B cell (primary cell): Measurements from ENCODE around the gene GCAT. TPM values are rescaled to one million over a fixed set of nuclear protein-coding genes. Genes with fewer than 3 reads are reported as not detected.

Experiments
- ATAC-seq: fragments of 200-7000 bp; cut with Tn5 transposase; one replicate; pipeline ENCODE4 v1.10.0; 2021; ENCODE audit warnings: low read depth, mild to moderate bottlenecking, moderate number of reproducible peaks, moderate library complexity
- CTCF ChIA-PET: fragments of 350-600 bp; sonication (Branson Sonifier 250); formaldehyde crosslinking; loops from one replicate; lab custom pipeline; 2021; ENCODE audit warnings: antibody characterized with exemption, inconsistent platforms; lab: Charles Lee
- POLR2A ChIA-PET: fragments of 350-600 bp; sonication (Branson Sonifier 250); formaldehyde crosslinking; loops from one replicate; lab custom pipeline; 2021; ENCODE audit warnings: antibody characterized with exemption; lab: Charles Lee
- DNase-seq: peaks from one replicate; pipeline ENCODE4 v3.0.0; 2013
- H2AFZ ChIP-seq: 2 replicates; pipeline ENCODE4 v1.6.1; 2012; ENCODE audit warnings: mild to moderate bottlenecking, low read depth, low read length; ENCODE audit not compliant: insufficient read depth, poor library complexity, severe bottlenecking
- H3K27ac ChIP-seq, 2 donors: 1 replicate in 1 of 2; 2 replicates in 1 of 2; pipeline ENCODE4 v1.5.1; 2012 to 2013; ENCODE audit warnings: low read length in 2 of 2, mild to moderate bottlenecking in 2 of 2, moderate library complexity in 1 of 2
- H3K27me3 ChIP-seq, 4 experiments: fragments of 200-600 bp in 1 of 4; sonication (generic) in 1 of 4; replicated peaks in 1 of 4; 1 replicate in 2 of 4; 2 replicates in 2 of 4; pipeline versions ENCODE4 v1.6.1 to v1.7.0; 2013 to 2016; ENCODE audit warnings: low read length in 3 of 4, mild to moderate bottlenecking in 2 of 4, mixed read lengths in 1 of 4, moderate library complexity in 1 of 4; ENCODE audit not compliant: insufficient read depth in 4 of 4, control insufficient read depth in 3 of 4; ENCODE audit errors: control extremely low read depth in 1 of 4
- H3K36me3 ChIP-seq, 2 experiments: replicated peaks in 1 of 2; 1 replicate in 1 of 2; 2 replicates in 1 of 2; pipeline versions ENCODE4 v1.6.1 to v1.7.1; 2013; ENCODE audit warnings: low read length in 1 of 2; ENCODE audit not compliant: insufficient read depth in 2 of 2, control insufficient read depth in 1 of 2; ENCODE audit errors: control extremely low read depth in 1 of 2, extremely low read depth in 1 of 2
- H3K4me1 ChIP-seq, 2 donors: fragments of 200-600 bp in 1 of 2; sonication (generic) in 1 of 2; 1 replicate in 1 of 2; 2 replicates in 1 of 2; pipeline versions ENCODE4 v1.5.1 to v1.6.1; 2013 to 2017; ENCODE audit warnings: low read length in 2 of 2; ENCODE audit not compliant: control insufficient read depth in 2 of 2, insufficient read depth in 2 of 2
- H3K4me2 ChIP-seq: replicated peaks from 2 replicates; pipeline ENCODE3; 2012; ENCODE audit warnings: mild to moderate bottlenecking, low read depth, low read length; ENCODE audit not compliant: poor library complexity, severe bottlenecking
- H3K4me3 ChIP-seq, 5 experiments: fragments of 200-600 bp in 1 of 5; sonication (generic) in 1 of 5; 1 replicate in 3 of 5; 2 replicates in 2 of 5; pipeline versions ENCODE4 v1.5.1 to v1.7.0; 2011 to 2016; ENCODE audit warnings: low read length in 4 of 5, mild to moderate bottlenecking in 4 of 5, low read depth in 2 of 5, control low read depth in 1 of 5, moderate library complexity in 1 of 5; ENCODE audit not compliant: insufficient read depth in 1 of 5; ENCODE audit errors: control extremely low read depth in 1 of 5, extremely low read depth in 1 of 5
- H3K79me2 ChIP-seq: fragments of 200-600 bp; sonication (generic); one replicate; pipeline ENCODE4 v1.6.0; 2016; ENCODE audit warnings: low read length; ENCODE audit not compliant: control insufficient read depth, insufficient read depth
- H3K9ac ChIP-seq: fragments of 200-600 bp; sonication (generic); 2 replicates; pipeline ENCODE4 v1.6.1; 2017; ENCODE audit warnings: mild to moderate bottlenecking, low read length, moderate library complexity
- H3K9me3 ChIP-seq, 3 donors: one replicate each; pipeline versions ENCODE4 v1.6.1 to v1.7.1; 2013; ENCODE audit warnings: low read length in 2 of 3; ENCODE audit not compliant: control insufficient read depth in 2 of 3, insufficient read depth in 1 of 3; ENCODE audit errors: control extremely low read depth in 1 of 3
- H4K20me1 ChIP-seq: 2 replicates; pipeline ENCODE4 v1.6.0; 2012; ENCODE audit warnings: mild to moderate bottlenecking, low read length; ENCODE audit not compliant: insufficient read depth, control insufficient read depth, poor library complexity, severe bottlenecking
- H3K27ac Mint-ChIP-seq: one replicate; pipeline ENCODE4 v1.8.0; 2021; ENCODE audit warnings: mixed read lengths
- H3K27me3 Mint-ChIP-seq: one replicate; pipeline ENCODE4 v1.8.0; 2021; ENCODE audit warnings: mixed read lengths
- H3K4me1 Mint-ChIP-seq: one replicate; pipeline ENCODE4 v1.8.0; 2021; ENCODE audit warnings: mixed read lengths
- H3K4me3 Mint-ChIP-seq: one replicate; pipeline ENCODE4 v1.8.0; 2021; ENCODE audit warnings: mixed read lengths
- H3K9me3 Mint-ChIP-seq: one replicate; pipeline ENCODE4 v1.8.0; 2022; ENCODE audit warnings: mixed read lengths; ENCODE audit not compliant: insufficient read depth
- CTCF ChIP-seq: fragments of 200-600 bp; IDR thresholded peaks from one replicate; pipeline ENCODE4 v1.8.0; 2022; ENCODE audit warnings: antibody characterized with exemption, mild to moderate bottlenecking
- EZH2 ChIP-seq: IDR thresholded peaks from 2 replicates; pipeline ENCODE4 v1.6.1; 2012; ENCODE audit warnings: borderline replicate concordance, low read depth, mild to moderate bottlenecking, moderate library complexity, low read length; ENCODE audit not compliant: insufficient read depth, poor library complexity, severe bottlenecking
- WGBS: methylation state at CpG from one replicate; pipeline ENCODE4 v1.1.5; 2013; ENCODE audit warnings: missing lambda C conversion rate; ENCODE audit not compliant: insufficient coverage; 5-methylcytosine and 5-hydroxymethylcytosine counted together
- intact Hi-C: fragments of 100-400 bp; cut with micrococcal nuclease; formaldehyde crosslinking; loops from one replicate; pipeline ENCODE4 v1.10.0; 2022
- polyA plus RNA-seq: library from polyadenylated mRNA; depleted of rRNA; stranded (reverse); fragments of >200 nt; gene quantifications from 2 replicates; pipeline ENCODE4 v1.2.3, GENCODE V29; 2012
- total RNA-seq, 2 donors: library from RNA; stranded (reverse); fragments of 120-200 nt in 1 of 2; gene quantifications; 1 replicate in 1 of 2; 2 replicates in 1 of 2; pipeline versions ENCODE4 v1.2.3 to v1.2.4, GENCODE V29; 2013 to 2022

The GCAT gene
- total and polyA plus RNA-seq, 2 donors (not counting 1 experiment from before 2014, with no cell fraction given), result 0.15 to 0.47 TPM

GRCh38 chr22:37848587-37849088, 40.9 kb downstream of the GCAT start:
- peaks cover 22 to 30% of the 10 kb centered on the region in 2 donors for H3K4me1 ChIP-seq
- H3K36me3 ChIP-seq, result peaks cover 2 to 30% of the 10 kb centered on the region in 2 experiments
- Mint-ChIP-seq H3K27ac (peak overlapping the region; percentile 99), H3K27me3 (no peaks in the 10 kb centered on the region), H3K4me1 (peaks cover 40% of the 10 kb centered on the region), H3K4me3 (peak overlapping the region; percentile 91), H3K9me3 (no peaks in the 10 kb centered on the region)
- CTCF ChIA-PET, result interaction anchor here (3.9 kb wide), 1 partner anchor 31 kb away, joined by 17 read pairs; no protein-coding TSS in a partner anchor
- peak overlapping the region; percentile 62 to 98 (median 90) for H3K4me3 ChIP-seq
- POLR2A ChIA-PET, result no interaction called here
- ATAC-seq, result no peak
- TF ChIP-seq EZH2 (no peak), CTCF (no peak)
- peak overlapping the region; percentile 81 to 90 for H3K27ac ChIP-seq
- H3K9ac ChIP-seq, result peak overlapping the region; percentile 73
- H3K9me3 ChIP-seq, result peaks cover 0 to 9% (median 0%) of the 10 kb centered on the region in 3 donors
- peak overlapping the region; percentile 97 for H2AFZ ChIP-seq
- peak overlapping the region; percentile 88 for H3K4me2 ChIP-seq
- no peaks in the 10 kb centered on the region for H3K27me3 ChIP-seq
- H4K20me1 ChIP-seq, result peaks cover 37% of the 10 kb centered on the region
- 41% methylated on average over 25 of the region's 27 CpGs for WGBS
- H3K79me2 ChIP-seq, result peaks cover 56% of the 10 kb centered on the region
- intact Hi-C loops, result loop anchor here (1.0 to 10.0 kb wide), 3 partner anchors 14 to 604 kb away; partner anchors contain the start of genes C22orf23, POLR2F and RAC2
- peak; percentile 59 for DNase-seq
